Testis (tissue), 2 donors: ENCODE data around the gene MAN2B1.

Source experiments
- CTCF ChIP-seq, 3 experiments: fragments of 450-650 bp in 2 of 3; fragments of 200-600 bp in 1 of 3; sonication (generic) in 1 of 3; IDR thresholded peaks; one replicate each; pipeline ENCODE4 v1.5.1; 2016 to 2019; ENCODE audit warnings: antibody characterized with exemption in 3 of 3, mild to moderate bottlenecking in 2 of 3, moderate library complexity in 1 of 3
- POLR2A ChIP-seq: fragments of 450-650 bp; IDR thresholded peaks from one replicate; pipeline ENCODE4 v1.6.1; 2017; ENCODE audit warnings: antibody characterized with exemption, mild to moderate bottlenecking, moderate library complexity

GRCh38 chr19:12623361-12624031 is 43.0 kb downstream of the MAN2B1 start:
- TF ChIP-seq CTCF (IDR thresholded peaks at IDR 0.05) (no peak), POLR2A (no peak)
